DMS53 treated with DMSO at 0.1 percent for 48 hours (cell line): ENCODE results near the gene CDC5L.

Experiments
- DNase-seq: peaks from one replicate; lab custom pipeline; 2025; ENCODE audit not compliant: unreplicated experiment; lab: John Stamatoyannopoulos, UW

CDC5L gene

DNA sequence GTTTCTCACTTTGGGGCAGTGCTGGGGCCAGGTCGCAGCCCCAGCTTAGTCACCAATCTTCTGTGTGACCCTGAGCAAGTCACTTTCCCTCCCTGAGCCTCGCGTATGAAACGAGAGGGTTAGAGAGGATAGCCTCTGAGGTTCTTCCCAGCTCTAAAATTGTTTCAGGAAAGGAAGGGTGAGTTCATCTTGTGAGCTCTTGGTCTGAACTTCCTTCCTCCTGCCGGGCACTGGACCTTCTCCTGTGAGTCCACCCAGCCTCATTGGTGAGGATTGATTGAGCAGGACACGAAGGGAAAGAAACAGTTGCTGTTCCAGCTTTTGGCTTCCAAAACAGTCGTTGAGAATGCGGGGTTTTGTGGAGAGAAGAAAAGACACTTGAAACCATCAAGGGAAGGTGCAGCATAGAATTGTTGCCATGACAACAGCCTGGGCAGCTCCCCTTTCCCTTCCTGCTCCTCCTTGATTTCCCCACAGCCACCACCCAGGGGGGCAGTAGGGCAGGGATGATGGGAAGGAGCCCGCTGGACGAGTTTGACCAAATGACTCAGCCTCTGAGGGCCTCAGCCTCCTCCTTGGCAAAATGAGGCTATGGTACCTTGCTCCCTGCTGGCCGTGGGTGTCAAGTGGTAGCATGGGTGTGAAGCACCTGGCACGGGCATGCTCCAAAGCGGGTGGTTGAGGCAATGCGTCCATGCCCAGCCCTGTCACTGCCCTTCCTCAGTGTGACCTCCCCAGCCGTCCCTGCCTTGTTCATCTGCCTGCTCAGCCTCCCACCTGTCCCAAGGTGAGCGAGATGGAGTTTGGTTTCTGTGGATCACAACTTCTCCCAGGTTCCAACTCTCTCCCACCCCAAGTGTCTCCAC lies 107.8 kb downstream of the CDC5L start:
- no peak for DNase-seq

DNA sequence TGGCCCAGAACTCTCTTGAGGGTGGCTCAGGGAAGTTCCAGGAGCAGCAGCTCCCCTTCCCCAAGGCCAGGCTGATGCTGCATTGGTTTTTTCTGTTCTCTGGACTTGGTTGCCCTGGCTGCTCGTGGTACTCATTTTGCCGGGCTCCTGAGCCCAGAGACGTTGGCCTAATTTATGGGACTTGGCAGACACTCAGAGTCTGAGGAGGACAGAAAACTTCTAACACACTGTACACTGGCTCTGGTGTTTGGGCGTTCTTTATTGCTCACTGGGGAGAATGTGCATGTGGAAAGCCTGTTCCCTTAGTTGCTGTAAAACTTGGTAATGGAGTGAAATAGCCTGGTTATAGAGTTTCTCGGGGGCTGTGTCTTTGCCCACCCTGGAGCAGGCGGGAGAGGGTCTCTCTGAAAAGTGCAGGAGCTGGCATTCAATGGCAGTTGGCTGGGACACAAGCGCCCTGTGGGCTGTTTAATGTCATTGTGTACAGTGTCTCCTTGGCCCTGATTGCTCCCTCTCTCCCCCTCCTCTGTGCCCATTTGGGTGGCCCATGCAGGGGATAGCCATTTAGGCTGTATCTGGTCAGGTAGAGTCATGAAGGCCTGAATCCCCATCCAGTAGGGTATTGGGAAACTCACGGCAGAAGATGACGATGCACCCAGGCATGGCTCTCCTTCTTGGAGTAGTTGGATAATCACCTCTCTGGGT lies 109.3 kb downstream of the CDC5L start:
- no peak for DNase-seq

DNA sequence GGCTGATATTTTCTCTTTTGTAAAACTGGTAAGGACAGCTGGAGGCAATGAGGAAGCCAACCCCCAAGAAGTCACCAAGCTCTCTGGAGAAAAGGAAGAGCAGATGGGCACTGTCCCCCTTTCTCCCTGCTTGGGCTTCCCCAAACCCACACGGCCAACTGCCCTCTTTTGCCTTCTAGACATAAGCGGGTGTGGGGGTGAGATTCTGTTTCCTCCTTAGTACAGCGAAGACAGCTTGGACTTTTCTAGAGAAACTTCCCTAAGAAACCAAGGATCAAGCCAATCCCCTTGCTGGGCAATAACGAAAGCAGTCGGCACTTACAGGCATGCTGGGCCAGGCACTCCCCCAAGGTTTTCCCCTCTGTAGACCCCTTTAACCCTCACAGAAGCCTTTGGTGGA lies 110.3 kb downstream of the CDC5L start:
- DNase-seq: no peak

DNA sequence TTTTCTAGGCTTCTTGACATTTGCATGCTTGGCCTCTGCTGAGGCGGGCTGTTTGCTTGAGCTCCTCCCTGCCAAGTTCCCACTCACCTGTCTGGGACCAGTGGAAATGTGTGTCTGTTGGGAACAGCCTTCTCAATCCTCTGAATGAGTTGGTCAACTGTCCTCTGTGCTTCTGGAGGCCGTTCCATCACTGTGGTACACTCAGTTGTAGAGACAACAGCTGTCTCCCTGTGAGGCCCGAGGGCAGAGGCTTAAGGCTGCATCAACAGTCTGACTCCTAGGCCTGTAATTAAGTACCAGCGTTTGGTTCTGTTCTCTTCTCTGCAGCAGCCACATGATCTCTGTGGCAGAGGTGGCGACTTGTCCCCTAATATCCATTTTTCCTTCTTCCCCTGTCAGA lies 110.9 kb downstream of the CDC5L start:
- no peak for DNase-seq

DNA sequence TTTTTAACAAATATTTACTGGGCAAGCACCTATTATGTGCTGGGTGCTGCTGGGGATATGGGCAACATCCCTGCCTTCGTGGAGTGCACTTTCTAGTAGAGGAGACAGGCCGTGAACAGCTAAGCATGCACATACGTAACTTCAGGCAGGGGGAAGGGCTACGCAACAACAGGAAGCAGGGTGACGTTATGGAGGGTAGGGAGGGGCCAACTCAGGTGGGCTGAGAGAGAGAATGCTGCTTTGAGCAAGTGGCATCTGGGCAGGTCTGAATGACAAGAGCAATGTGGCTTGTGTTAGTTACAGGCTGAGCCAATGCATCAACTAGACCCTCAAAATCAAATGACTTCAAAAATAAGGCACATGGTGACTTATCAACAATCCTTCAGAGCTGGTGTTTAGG lies 112.1 kb downstream of the CDC5L start:
- no peak for DNase-seq
